OCI-LY1 (cell line): ENCODE data around the gene TBC1D8.

Experiments
- CTCF ChIP-seq: fragments of 200-600 bp; sonication (generic), shearing (Covaris generic); IDR thresholded peaks from 2 replicates; pipeline ENCODE4 v1.5.1; 2017; ENCODE audit warnings: mild to moderate bottlenecking, antibody characterized with exemption, low read length, moderate library complexity, mixed read lengths
- EZH2 ChIP-seq: fragments of 200-600 bp; sonication (generic), shearing (Covaris generic); IDR thresholded peaks from 2 replicates; pipeline ENCODE4 v1.8.0; 2017; ENCODE audit warnings: borderline replicate concordance, mixed run types, mild to moderate bottlenecking, antibody characterized with exemption, low read length, moderate library complexity, mixed read lengths

- TF ChIP-seq CTCF (no peak), EZH2 (no peak)
Observed at GRCh38 chr2:101147062-101147461, 4.1 kb downstream of the TBC1D8 start.
